RWPE1 (cell line): ENCODE results near the gene CLIC6.

Experiments used
- CTCF ChIA-PET: fragments of 350-600 bp; sonication (Branson Sonifier 250); formaldehyde crosslinking; extraction: SDS; loops from one replicate; lab custom pipeline; 2021; lab: Yijun Ruan, JAX
- POLR2A ChIA-PET: fragments of 400-600 bp; formaldehyde crosslinking; extraction: SDS; loops from one replicate; lab custom pipeline; 2020; ENCODE audit warnings: antibody characterized with exemption; ENCODE audit not compliant: low non-redundant PET; lab: Yijun Ruan, JAX
- DNase-seq: peaks from one replicate; pipeline ENCODE4 v3.0.0; 2012; ENCODE audit warnings: low spot score
- H3K27ac ChIP-seq: fragments of 450-650 bp; 2 replicates; pipeline ENCODE4 v1.5.1; 2017
- TF ChIP-seq, protein P1 (sequence below): fragments of 450-650 bp; conservative IDR thresholded peaks from 2 replicates; pipeline ENCODE4 v1.5.1; 2017; ENCODE audit warnings: low read depth, mild to moderate bottlenecking

Gene CLIC6

DNA sequence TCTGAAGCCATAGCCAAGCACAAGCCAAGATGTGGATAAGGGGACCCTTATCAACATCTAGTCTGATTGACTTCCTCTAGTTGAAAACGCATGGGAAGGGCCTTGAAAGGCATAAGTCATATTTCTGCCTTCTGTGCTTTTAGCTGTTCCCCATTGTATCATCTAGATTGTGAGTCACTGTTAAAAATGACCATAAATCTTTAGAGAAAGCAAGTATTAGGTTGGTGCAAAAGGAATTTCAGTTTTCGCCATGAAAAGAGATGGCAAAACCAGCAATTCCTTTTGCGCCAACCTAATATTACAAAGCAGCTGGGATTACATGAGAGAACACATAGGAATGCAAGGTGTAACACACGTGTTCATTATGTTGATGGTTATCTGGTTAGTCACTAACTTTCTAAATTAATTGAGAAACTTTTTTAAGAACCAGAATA, 63.6 kb downstream of the CLIC6 start:
- TF ChIP-seq, protein P1, sequence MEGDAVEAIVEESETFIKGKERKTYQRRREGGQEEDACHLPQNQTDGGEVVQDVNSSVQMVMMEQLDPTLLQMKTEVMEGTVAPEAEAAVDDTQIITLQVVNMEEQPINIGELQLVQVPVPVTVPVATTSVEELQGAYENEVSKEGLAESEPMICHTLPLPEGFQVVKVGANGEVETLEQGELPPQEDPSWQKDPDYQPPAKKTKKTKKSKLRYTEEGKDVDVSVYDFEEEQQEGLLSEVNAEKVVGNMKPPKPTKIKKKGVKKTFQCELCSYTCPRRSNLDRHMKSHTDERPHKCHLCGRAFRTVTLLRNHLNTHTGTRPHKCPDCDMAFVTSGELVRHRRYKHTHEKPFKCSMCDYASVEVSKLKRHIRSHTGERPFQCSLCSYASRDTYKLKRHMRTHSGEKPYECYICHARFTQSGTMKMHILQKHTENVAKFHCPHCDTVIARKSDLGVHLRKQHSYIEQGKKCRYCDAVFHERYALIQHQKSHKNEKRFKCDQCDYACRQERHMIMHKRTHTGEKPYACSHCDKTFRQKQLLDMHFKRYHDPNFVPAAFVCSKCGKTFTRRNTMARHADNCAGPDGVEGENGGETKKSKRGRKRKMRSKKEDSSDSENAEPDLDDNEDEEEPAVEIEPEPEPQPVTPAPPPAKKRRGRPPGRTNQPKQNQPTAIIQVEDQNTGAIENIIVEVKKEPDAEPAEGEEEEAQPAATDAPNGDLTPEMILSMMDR = no peak
- DNase-seq = peak; percentile 63
- CTCF ChIA-PET = no interaction called here

DNA sequence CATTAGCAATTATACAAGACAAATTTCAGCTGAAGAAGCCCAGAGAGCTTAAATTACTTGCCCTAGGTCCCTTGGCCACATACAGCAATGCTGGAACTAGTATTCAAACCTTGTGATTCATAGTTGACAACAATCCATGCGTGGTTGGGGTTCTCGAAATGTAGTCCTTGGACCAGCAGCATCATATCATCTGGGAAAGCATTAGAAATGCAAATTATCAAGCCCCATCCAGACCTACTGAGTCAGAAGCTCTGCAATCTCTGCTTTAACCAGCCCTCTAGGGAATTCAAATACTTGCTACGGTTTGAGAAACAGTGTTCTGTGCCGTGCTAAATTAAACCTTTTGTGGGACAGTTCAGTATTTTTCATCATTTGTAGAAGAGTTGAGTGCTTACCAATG, 65.1 kb downstream of the CLIC6 start:
- ChIA-PET CTCF (no interaction called here), POLR2A (no interaction called here)
- no peak overlapping the region for H3K27ac ChIP-seq
- no peak for DNase-seq
- TF ChIP-seq, protein P1 = no peak

More for the DNA sequence above, 63.6 kb downstream of the CLIC6 start:
- POLR2A ChIA-PET = no interaction called here
- H3K27ac ChIP-seq = peak overlapping the region; percentile 70

DNA sequence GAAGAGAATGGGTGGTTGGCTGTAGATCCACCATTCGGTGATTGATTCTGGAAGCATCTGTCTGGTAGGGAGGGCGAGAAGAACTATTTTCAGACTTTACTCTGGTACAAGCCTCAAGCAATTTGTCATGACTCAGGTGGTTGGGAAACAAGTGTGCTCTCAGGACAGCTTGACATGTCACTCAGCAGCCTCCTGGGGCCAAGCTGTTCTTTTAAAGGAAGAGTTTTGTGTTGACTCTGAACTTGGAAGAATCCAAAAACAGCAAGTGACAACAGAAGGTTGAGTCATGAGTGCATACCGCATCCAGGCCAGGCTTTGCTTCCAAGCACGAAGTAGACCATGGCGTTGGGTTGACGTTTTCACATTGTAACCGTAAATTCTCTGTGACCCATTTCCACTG, 65.9 kb downstream of the CLIC6 start:
- TF ChIP-seq, protein P1 = no peak
- POLR2A ChIA-PET = no interaction called here
- no peak overlapping the region for H3K27ac ChIP-seq
- DNase-seq = peak; percentile 69
- CTCF ChIA-PET = interaction anchor here (0.6 kb wide), 1 partner anchor 20 kb away, joined by 3 read pairs; no protein-coding TSS in a partner anchor

DNA sequence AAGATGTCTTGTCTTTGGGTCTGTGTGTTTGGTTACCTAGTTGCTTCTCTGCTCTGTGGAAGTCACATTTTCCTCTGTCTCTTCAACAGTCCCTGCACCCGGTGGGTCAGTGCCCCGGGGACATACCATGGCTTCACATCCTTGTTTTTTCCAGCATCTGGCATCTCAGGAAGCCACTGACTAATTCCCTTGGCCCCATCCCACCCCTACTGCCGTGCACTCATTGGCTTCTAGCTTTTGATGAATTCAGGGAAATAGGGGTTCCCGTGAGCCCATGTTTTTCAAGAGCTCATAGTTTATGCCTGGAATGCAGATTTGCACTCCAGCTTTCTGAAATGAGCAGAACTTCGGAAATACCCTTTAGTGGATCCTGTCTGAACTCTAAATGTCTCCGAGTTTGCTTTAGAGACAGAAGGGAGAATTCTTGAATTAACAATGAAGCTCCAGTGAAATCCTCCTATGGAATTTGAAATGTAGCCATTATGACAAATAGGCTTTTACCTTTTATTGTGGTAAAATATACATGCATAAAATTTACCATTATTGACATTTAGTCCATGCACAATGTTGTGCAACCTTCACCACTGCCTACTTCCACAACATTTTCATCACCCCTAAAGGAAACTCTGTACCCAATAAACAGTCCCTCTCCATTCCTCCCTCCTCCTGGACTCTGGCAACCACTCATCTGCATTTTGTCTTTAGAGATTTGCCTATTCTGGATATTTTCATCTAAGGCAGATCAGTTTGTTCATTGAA, 67.5 kb downstream of the CLIC6 start:
- POLR2A ChIA-PET = no interaction called here
- TF ChIP-seq, protein P1 = no peak
- CTCF ChIA-PET = no interaction called here
- DNase-seq = no peak
- no peak overlapping the region for H3K27ac ChIP-seq

DNA sequence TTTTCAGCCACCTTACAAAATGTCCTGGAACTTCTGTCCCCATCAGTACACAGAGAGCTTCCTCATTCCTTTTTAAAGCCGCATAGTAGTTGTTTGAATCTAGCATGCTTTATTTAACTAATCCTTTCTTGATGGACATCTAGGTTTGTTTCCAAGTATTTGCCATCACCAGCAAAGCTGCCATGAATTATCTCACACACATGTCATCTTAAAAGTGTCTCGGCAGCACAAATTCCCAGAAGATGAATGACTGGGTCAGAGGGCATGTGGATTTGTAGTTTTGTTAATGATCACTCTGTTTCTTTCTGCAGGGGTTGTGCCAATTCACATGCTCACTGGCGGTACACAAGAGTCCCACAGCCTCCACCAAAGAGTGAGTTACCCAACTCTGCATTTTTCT, 68.3 kb downstream of the CLIC6 start:
- CTCF ChIA-PET = no interaction called here
- no peak overlapping the region for H3K27ac ChIP-seq
- POLR2A ChIA-PET = no interaction called here
- no peak for DNase-seq
- TF ChIP-seq, protein P1 = no peak

DNA sequence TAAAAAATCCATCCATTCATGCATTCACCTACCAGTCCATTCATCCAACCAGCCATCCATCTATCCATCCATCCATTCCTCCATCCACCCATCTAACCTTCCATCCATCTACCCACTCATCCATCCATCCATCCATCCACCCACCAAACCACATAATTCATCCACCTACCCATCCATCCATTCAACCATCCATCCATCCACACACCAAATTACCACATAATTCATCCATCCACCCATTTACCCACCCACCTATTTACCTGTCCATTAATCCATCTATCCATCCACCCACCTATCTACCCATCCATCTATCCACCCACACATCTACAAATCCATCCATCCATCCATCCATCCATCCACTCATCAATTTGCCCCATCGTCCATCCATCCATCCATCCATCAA, 71.4 kb downstream of the CLIC6 start:
- POLR2A ChIA-PET = no interaction called here
- no peak overlapping the region for H3K27ac ChIP-seq
- TF ChIP-seq, protein P1 = no peak
- CTCF ChIA-PET = no interaction called here
- DNase-seq = no peak
